Brain microvascular endothelial cell (primary cell): Measurements from ENCODE around the gene DHX35.

ENCODE experiments used
- DNase-seq: peaks from one replicate; pipeline ENCODE4 v3.0.0-alpha.2; 2020
- H3K27ac ChIP-seq: fragments of 250-450 bp; sonication (Bioruptor Pico); 2 replicates; pipeline ENCODE4 v1.5.1; 2020; ENCODE audit warnings: mild to moderate bottlenecking, moderate library complexity
- H3K27me3 ChIP-seq: fragments of 250-450 bp; sonication (Bioruptor Pico); replicated peaks from 2 replicates; pipeline ENCODE4 v1.5.1; 2020; ENCODE audit warnings: mild to moderate bottlenecking
- H3K36me3 ChIP-seq: fragments of 250-450 bp; sonication (Bioruptor Pico); replicated peaks from 2 replicates; pipeline ENCODE4 v1.5.1; 2020; ENCODE audit warnings: mild to moderate bottlenecking
- H3K4me3 ChIP-seq: 2 replicates; pipeline ENCODE4 v1.5.1; 2011; ENCODE audit warnings: low read depth, mild to moderate bottlenecking, control low read depth, low read length, moderate library complexity
- in situ Hi-C: cut with HindIII; loops from 2 replicates; pipeline ENCODE4 v1.10.0; 2017; ENCODE audit warnings: low sequenced_read_pairs, low pct_ligation_motif_present
- TF ChIP-seq, protein P1 (sequence below): IDR thresholded peaks from 2 replicates; pipeline ENCODE4 v1.5.1; 2011; ENCODE audit warnings: low read depth, mild to moderate bottlenecking, moderate library complexity, low read length, control low read depth, inconsistent platforms; ENCODE audit errors: missing control alignments

Gene DHX35

DNA sequence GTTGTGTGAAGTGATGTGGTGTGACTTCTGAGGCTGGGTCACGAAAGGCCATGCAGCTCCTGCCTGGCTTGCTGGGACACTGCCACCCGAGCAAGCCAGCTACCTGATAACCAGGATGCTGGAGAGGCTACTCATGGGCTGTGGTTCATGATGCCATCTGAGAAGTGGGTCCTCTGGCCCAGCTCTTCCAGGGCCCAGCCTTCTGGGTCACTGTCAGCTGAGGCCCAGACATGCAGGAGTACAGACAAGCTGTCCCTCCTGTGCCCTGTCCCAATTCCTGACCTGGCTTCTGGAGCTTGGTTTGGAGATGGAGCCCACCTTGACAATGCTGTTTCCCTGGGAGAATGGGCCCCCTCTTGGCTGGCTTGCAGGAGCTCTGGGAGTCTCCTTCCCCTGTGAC, 87.0 kb downstream of the DHX35 start:
- Histone ChIP-seq H3K4me3 (no peak overlapping the region), H3K27me3 (no peaks in the 10 kb centered on the region), H3K36me3 (no peaks in the 10 kb centered on the region), H3K27ac (no peak overlapping the region)
- TF ChIP-seq, protein P1, sequence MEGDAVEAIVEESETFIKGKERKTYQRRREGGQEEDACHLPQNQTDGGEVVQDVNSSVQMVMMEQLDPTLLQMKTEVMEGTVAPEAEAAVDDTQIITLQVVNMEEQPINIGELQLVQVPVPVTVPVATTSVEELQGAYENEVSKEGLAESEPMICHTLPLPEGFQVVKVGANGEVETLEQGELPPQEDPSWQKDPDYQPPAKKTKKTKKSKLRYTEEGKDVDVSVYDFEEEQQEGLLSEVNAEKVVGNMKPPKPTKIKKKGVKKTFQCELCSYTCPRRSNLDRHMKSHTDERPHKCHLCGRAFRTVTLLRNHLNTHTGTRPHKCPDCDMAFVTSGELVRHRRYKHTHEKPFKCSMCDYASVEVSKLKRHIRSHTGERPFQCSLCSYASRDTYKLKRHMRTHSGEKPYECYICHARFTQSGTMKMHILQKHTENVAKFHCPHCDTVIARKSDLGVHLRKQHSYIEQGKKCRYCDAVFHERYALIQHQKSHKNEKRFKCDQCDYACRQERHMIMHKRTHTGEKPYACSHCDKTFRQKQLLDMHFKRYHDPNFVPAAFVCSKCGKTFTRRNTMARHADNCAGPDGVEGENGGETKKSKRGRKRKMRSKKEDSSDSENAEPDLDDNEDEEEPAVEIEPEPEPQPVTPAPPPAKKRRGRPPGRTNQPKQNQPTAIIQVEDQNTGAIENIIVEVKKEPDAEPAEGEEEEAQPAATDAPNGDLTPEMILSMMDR: no peak
- in situ Hi-C loops: no loop called here
- no peak for DNase-seq

DNA sequence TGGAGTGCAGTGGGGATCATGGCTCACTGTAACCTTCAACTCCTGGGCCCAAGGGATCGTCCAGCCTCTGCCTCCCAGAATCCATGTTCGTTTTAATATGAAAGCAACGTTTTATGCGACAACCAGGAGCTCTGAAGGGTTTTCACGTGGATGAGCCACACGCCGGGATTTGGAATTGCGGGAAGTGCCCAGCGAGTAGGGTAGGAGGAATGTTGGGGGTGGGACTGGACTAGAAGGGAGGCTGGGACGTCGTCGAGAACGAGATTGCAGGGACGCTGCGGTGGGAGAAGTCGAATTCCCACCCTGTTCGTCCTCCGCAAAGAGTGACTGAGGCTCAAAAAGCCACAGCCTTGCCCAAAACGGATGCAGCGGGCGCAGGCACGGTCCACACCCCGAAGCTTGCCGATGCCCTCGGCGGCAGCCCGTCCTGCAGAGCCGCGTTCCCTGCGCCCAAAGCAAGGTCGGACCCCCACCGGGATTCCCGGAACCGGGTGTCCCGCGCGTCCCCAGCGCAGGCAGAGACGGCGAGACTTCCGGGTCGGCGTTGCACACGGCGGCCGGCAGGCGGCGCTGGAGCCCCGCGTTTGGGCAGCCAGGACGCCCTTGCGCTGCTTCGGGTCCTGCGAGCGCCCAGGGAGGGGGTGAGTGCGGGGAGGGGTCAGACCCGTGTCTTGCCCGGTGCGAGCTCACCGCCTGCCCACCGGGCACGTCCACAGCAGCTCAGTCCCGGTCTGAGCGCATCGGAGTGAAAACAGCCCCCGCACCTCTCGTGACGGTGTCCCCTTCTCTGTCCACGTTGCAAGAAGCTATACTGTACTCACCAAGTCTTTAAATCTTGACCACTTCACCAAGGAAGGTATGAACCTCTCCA, 87.8 kb downstream of the DHX35 start:
- in situ Hi-C loops: no loop called here
- Histone ChIP-seq H3K4me3 (peak overlapping the region; percentile 80), H3K36me3 (no peaks in the 10 kb centered on the region), H3K27ac (no peak overlapping the region), H3K27me3 (no peaks in the 10 kb centered on the region)
- TF ChIP-seq, protein P1: peak; percentile 77
- DNase-seq: peak; percentile 36

DNA sequence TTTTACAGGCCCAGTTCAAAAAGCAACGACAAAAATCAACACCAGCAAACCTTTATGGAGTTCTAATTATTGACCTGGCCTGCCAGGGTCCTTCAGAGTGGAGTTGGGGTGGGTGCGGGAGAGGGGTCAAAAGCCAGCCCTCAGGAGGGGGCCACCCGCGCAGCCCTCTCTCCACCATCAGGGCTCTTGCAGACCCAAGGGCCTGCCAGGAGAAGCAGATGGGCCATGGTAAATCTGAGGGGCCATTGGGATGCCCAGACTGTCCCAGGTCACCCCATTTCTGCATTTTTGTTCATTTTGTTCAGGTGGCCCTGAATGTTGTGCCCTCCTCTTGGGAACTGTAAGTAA, 88.4 kb downstream of the DHX35 start:
- H3K4me3 ChIP-seq: peak overlapping the region; percentile 80
- TF ChIP-seq, protein P1: no peak
- no peak overlapping the region for H3K27ac ChIP-seq
- in situ Hi-C loops: no loop called here
- H3K27me3 ChIP-seq: no peaks in the 10 kb centered on the region
- no peak for DNase-seq
- H3K36me3 ChIP-seq: no peaks in the 10 kb centered on the region

DNA sequence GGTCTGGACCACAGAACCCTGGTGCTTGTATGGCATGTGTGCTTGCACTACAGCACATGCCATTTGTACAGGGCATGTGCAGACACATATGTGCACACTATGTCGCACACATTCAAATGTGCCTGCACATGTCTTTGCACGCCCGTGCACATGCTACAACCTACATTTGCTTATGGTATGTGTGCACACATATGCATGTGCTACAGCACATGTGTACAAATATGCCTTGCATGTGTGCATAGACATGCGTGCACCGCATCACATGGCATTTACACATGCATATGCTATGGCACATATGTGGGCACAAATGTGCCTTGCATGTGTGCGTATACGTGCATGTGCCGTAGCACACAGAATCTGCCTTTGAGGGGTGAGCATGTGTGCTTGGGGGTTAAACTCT, 90.5 kb downstream of the DHX35 start:
- TF ChIP-seq, protein P1: no peak
- H3K27ac ChIP-seq: no peak overlapping the region
- H3K4me3 ChIP-seq: no peak overlapping the region
- DNase-seq: no peak
- H3K27me3 ChIP-seq: no peaks in the 10 kb centered on the region
- no peaks in the 10 kb centered on the region for H3K36me3 ChIP-seq
- in situ Hi-C loops: no loop called here

DNA sequence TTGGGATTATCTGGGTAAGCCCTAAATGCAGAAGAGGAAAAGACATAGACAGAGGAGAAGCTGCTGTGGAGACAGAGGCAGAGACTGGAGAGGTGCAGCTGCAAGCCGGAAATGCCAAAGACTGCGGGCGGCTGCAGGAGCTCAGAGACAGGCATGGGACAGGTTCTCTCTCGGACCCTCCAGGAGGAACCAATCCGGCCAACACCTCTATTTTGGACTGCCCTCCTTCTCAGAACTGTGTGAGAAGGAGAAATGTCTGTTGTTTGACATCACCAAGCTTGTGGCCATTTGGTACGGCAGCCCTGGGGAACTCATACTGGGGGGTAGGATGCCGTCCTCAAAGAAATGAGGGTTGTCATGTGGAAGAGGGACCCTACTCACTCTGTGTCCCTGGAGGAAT, 95.0 kb downstream of the DHX35 start:
- in situ Hi-C loops: no loop called here
- TF ChIP-seq, protein P1: no peak
- Histone ChIP-seq H3K36me3 (no peaks in the 10 kb centered on the region), H3K27me3 (no peaks in the 10 kb centered on the region), H3K27ac (no peak overlapping the region), H3K4me3 (no peak overlapping the region)
- no peak for DNase-seq

DNA sequence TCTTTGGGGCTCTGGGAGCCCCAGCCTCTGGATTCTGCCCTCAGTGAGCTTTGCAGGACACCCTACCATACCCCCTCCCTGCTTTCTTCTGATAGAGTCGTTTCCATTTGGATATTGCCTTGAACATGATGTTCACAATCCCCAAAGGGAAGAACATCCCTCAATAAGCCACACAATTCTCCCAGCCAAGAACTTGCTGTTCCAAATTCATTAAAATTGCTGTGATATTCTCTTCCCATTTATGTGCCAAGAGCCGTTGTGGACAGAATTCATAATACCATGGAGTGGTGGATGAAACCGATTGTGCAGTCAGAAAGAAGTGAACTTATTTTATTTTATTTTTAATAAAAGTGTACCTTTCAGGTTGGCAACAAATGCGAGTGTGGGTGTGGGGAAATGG, 95.8 kb downstream of the DHX35 start:
- in situ Hi-C loops: no loop called here
- TF ChIP-seq, protein P1: no peak
- no peak for DNase-seq
- Histone ChIP-seq H3K36me3 (no peaks in the 10 kb centered on the region), H3K27me3 (no peaks in the 10 kb centered on the region), H3K27ac (no peak overlapping the region), H3K4me3 (no peak overlapping the region)
